Liver (tissue), 3 donors: Measurements from ENCODE around the gene MAPK4.

ENCODE experiments used
- ATF3 ChIP-seq: IDR thresholded peaks from 2 replicates; pipeline ENCODE4 v1.6.1; 2016; ENCODE audit warnings: antibody characterized with exemption
- CTCF ChIP-seq: fragments of 150-350 bp; IDR thresholded peaks from 2 replicates; pipeline ENCODE4 v1.5.1; 2017; ENCODE audit warnings: improper control_type of control experiment, low read depth, low read length; ENCODE audit not compliant: missing input control
- EGR1 ChIP-seq, 2 donors: IDR thresholded peaks; 2 replicates each; pipeline ENCODE4 v1.6.1; 2016 to 2018; ENCODE audit warnings: antibody characterized with exemption in 2 of 2, low read depth in 2 of 2
- FOXA1 ChIP-seq: IDR thresholded peaks from 2 replicates; pipeline ENCODE4 v1.6.1; 2016; ENCODE audit warnings: antibody characterized with exemption
- GABPA ChIP-seq, 2 donors: IDR thresholded peaks in 1 of 2; conservative IDR thresholded peaks in 1 of 2; 2 replicates each; pipeline ENCODE4 v1.6.1; 2016; ENCODE audit warnings: antibody characterized with exemption in 2 of 2, mild to moderate bottlenecking in 1 of 2, moderate library complexity in 1 of 2
- HNF4G ChIP-seq: IDR thresholded peaks from 2 replicates; pipeline ENCODE4 v1.6.1; 2016; ENCODE audit warnings: antibody characterized with exemption
- MAX ChIP-seq: IDR thresholded peaks from 2 replicates; pipeline ENCODE4 v1.6.1; 2016; ENCODE audit warnings: antibody characterized with exemption
- NR2F2 ChIP-seq: IDR thresholded peaks from 2 replicates; pipeline ENCODE4 v1.6.1; 2016; ENCODE audit warnings: antibody characterized with exemption
- RAD21 ChIP-seq, 2 donors: IDR thresholded peaks; 2 replicates each; pipeline ENCODE4 v1.6.1; 2016; ENCODE audit warnings: antibody characterized with exemption in 2 of 2, mild to moderate bottlenecking in 2 of 2
- REST ChIP-seq: IDR thresholded peaks from 2 replicates; pipeline ENCODE4 v1.6.1; 2016; ENCODE audit warnings: antibody characterized with exemption, mild to moderate bottlenecking
- RXRA ChIP-seq, 2 donors: IDR thresholded peaks; 2 replicates each; pipeline ENCODE4 v1.6.1; 2017 to 2018; ENCODE audit warnings: antibody characterized with exemption in 2 of 2, mild to moderate bottlenecking in 1 of 2
- TAF1 ChIP-seq: conservative IDR thresholded peaks from 2 replicates; pipeline ENCODE4 v1.6.1; 2016; ENCODE audit warnings: antibody characterized with exemption, mild to moderate bottlenecking
- YY1 ChIP-seq: IDR thresholded peaks from 2 replicates; pipeline ENCODE4 v1.6.1; 2016; ENCODE audit warnings: antibody characterized with exemption, mild to moderate bottlenecking
- ZBTB33 ChIP-seq: IDR thresholded peaks from 2 replicates; pipeline ENCODE4 v1.6.1; 2016; ENCODE audit warnings: antibody characterized with exemption
- donor health status: healthy.
- donor health status: healthy.

GRCh38 chr18:50706651-50707050 is 146.8 kb downstream of the MAPK4 start:
- TF ChIP-seq CTCF: no peak
- no peak for TF ChIP-seq RAD21 (IDR thresholded peaks at IDR 0.05)
- no peak for TF ChIP-seq NR2F2
- no peak for TF ChIP-seq GABPA (IDR thresholded peaks at IDR 0.05 in 1 of 2, conservative IDR thresholded peaks at IDR 0.05 in 1 of 2)
- TF ChIP-seq YY1: no peak
- TF ChIP-seq ZBTB33: no peak
- no peak for TF ChIP-seq REST
- no peak for TF ChIP-seq MAX
- no peak for TF ChIP-seq FOXA1
- TF ChIP-seq EGR1 (IDR thresholded peaks at IDR 0.05; ENCODE audit: low read depth in 2 of 2): no peak
- TF ChIP-seq ATF3: no peak
- TF ChIP-seq RXRA (IDR thresholded peaks at IDR 0.05): no peak
- no peak for TF ChIP-seq HNF4G
- TF ChIP-seq TAF1: no peak
